Activated CD8-positive, alpha-beta memory T cell treated with anti-CD3 and anti-CD28 coated beads, Interleukin-2, amount 10 ng/mL, durations not matched to agents 7 days and 5 days (primary cell): ENCODE measurements around the gene PPP1R16B. TPM values are rescaled to one million over a fixed set of nuclear protein-coding genes. Genes with fewer than 3 reads are reported as not detected.

Experiments used
- ATAC-seq: fragments of 150-1000 bp; cut with Tn5 transposase; one replicate; pipeline ENCODE4 v1.10.0; 2021; ENCODE audit warnings: moderate library complexity
- CTCF ChIA-PET: fragments of 350-600 bp; sonication (Branson Sonifier 250); formaldehyde crosslinking; loops from one replicate; lab custom pipeline; 2021; ENCODE audit warnings: antibody characterized with exemption; lab: Charles Lee
- DNase-seq: peaks from one replicate; pipeline ENCODE4 v3.0.0-alpha.2; 2020
- H3K27ac Mint-ChIP-seq: one replicate; pipeline ENCODE4 v1.8.0; 2021; ENCODE audit warnings: mild to moderate bottlenecking, mixed read lengths
- H3K27me3 Mint-ChIP-seq: one replicate; pipeline ENCODE4 v1.8.0; 2021; ENCODE audit warnings: mixed read lengths
- H3K36me3 Mint-ChIP-seq: one replicate; pipeline ENCODE4 v1.8.0; 2021; ENCODE audit warnings: mild to moderate bottlenecking, mixed read lengths
- H3K4me1 Mint-ChIP-seq: one replicate; pipeline ENCODE4 v1.8.0; 2021; ENCODE audit warnings: mixed read lengths
- H3K4me3 Mint-ChIP-seq: one replicate; pipeline ENCODE4 v1.8.0; 2021; ENCODE audit warnings: mild to moderate bottlenecking, moderate library complexity, mixed read lengths
- H3K9me3 Mint-ChIP-seq: one replicate; pipeline ENCODE4 v1.8.0; 2022; ENCODE audit warnings: low read depth, mixed read lengths
- total RNA-seq, 2 experiments: library from RNA; stranded (reverse); gene quantifications; one replicate each; pipeline ENCODE4 v1.2.3, GENCODE V29; 2021

Gene PPP1R16B
- total RNA-seq, 2 experiments from 2014 or later, result 86.5 to 128 TPM

- Mint-ChIP-seq H3K4me1 (peaks cover 62% of the 10 kb centered on the region), H3K27me3 (no peaks in the 10 kb centered on the region), H3K9me3 (no peaks in the 10 kb centered on the region), H3K27ac (no peak overlapping the region), H3K4me3 (no peak overlapping the region), H3K36me3 (peaks cover 38% of the 10 kb centered on the region)
- ATAC-seq (no peak), DNase-seq (no peak)
- CTCF ChIA-PET, result interaction anchor here (11.5 kb wide), 1 partner anchor 116 kb away, joined by 131 read pairs; no protein-coding TSS in a partner anchor
Measured at GRCh38 chr20:38931984-38932383, 126.5 kb downstream of the PPP1R16B start.

GRCh38 chr20:38932457-38933120, 127.1 kb downstream of the PPP1R16B start:
- Mint-ChIP-seq H3K27ac (peak overlapping the region; percentile 21), H3K4me1 (peaks cover 63% of the 10 kb centered on the region), H3K9me3 (no peaks in the 10 kb centered on the region), H3K4me3 (no peak overlapping the region), H3K27me3 (no peaks in the 10 kb centered on the region), H3K36me3 (peaks cover 36% of the 10 kb centered on the region)
- ATAC-seq, result no peak
- DNase-seq, result no peak
- CTCF ChIA-PET, result interaction anchor here (11.5 kb wide), 1 partner anchor 116 kb away, joined by 131 read pairs; no protein-coding TSS in a partner anchor

GRCh38 chr20:38934530-38934929, 129.0 kb downstream of the PPP1R16B start:
- DNase-seq (no peak), ATAC-seq (no peak)
- CTCF ChIA-PET, result interaction anchor here (0.6 kb wide), 1 partner anchor 29 kb away, joined by 4 read pairs; no protein-coding TSS in a partner anchor
- Mint-ChIP-seq H3K4me3 (no peak overlapping the region), H3K4me1 (peaks cover 53% of the 10 kb centered on the region), H3K36me3 (peaks cover 34% of the 10 kb centered on the region), H3K27me3 (no peaks in the 10 kb centered on the region), H3K27ac (no peak overlapping the region), H3K9me3 (no peaks in the 10 kb centered on the region)

GRCh38 chr20:38935285-38935684, 129.8 kb downstream of the PPP1R16B start:
- Mint-ChIP-seq H3K4me3 (no peak overlapping the region), H3K27me3 (no peaks in the 10 kb centered on the region), H3K9me3 (no peaks in the 10 kb centered on the region), H3K4me1 (peaks cover 47% of the 10 kb centered on the region), H3K27ac (no peak overlapping the region), H3K36me3 (peaks cover 35% of the 10 kb centered on the region)
- DNase-seq, result no peak
- ATAC-seq, result peak; percentile 24
- CTCF ChIA-PET, result no interaction called here

GRCh38 chr20:38935967-38936407, 130.5 kb downstream of the PPP1R16B start:
- H3K27ac Mint-ChIP-seq, result peak overlapping the region; percentile 31
- peaks cover 43% of the 10 kb centered on the region for H3K4me1 Mint-ChIP-seq
- no peak for DNase-seq
- H3K27me3 Mint-ChIP-seq, result no peaks in the 10 kb centered on the region
- no peaks in the 10 kb centered on the region for H3K9me3 Mint-ChIP-seq
- peaks cover 33% of the 10 kb centered on the region for H3K36me3 Mint-ChIP-seq
- no peak for ATAC-seq
- no peak overlapping the region for H3K4me3 Mint-ChIP-seq
- CTCF ChIA-PET, result interaction anchor here (0.7 to 1.2 kb wide), 4 partner anchors 8 to 114 kb away, joined by 3 to 5 read pairs (median 4); partner anchors contain the start of gene FAM83D

GRCh38 chr20:38937000-38937399, 131.5 kb downstream of the PPP1R16B start:
- Mint-ChIP-seq H3K27ac (no peak overlapping the region), H3K36me3 (peaks cover 34% of the 10 kb centered on the region), H3K4me3 (no peak overlapping the region), H3K4me1 (peaks cover 35% of the 10 kb centered on the region), H3K27me3 (no peaks in the 10 kb centered on the region), H3K9me3 (no peaks in the 10 kb centered on the region)
- no peak for ATAC-seq
- no peak for DNase-seq
- CTCF ChIA-PET, result interaction anchor here (1.0 kb wide), 1 partner anchor 58 kb away, joined by 4 read pairs; no protein-coding TSS in a partner anchor

GRCh38 chr20:38937978-38938473, 132.5 kb downstream of the PPP1R16B start:
- H3K27ac Mint-ChIP-seq, result no peak overlapping the region
- peaks cover 43% of the 10 kb centered on the region for H3K36me3 Mint-ChIP-seq
- DNase-seq (no peak), ATAC-seq (no peak)
- no peaks in the 10 kb centered on the region for H3K27me3 Mint-ChIP-seq
- H3K9me3 Mint-ChIP-seq, result no peaks in the 10 kb centered on the region
- peaks cover 28% of the 10 kb centered on the region for H3K4me1 Mint-ChIP-seq
- CTCF ChIA-PET, result interaction anchor here (1.2 kb wide), 1 partner anchor 8 kb away, joined by 3 read pairs; no protein-coding TSS in a partner anchor
- no peak overlapping the region for H3K4me3 Mint-ChIP-seq

- Mint-ChIP-seq H3K36me3 (peaks cover 37% of the 10 kb centered on the region), H3K4me1 (peaks cover 22% of the 10 kb centered on the region), H3K9me3 (no peaks in the 10 kb centered on the region), H3K27ac (no peak overlapping the region), H3K4me3 (no peak overlapping the region), H3K27me3 (no peaks in the 10 kb centered on the region)
- ATAC-seq, result no peak
- DNase-seq, result no peak
- CTCF ChIA-PET, result no interaction called here
Measured at GRCh38 chr20:38939686-38940085, 134.2 kb downstream of the PPP1R16B start.

GRCh38 chr20:38940644-38941043, 135.1 kb downstream of the PPP1R16B start:
- no peak for DNase-seq

GRCh38 chr20:38941726-38942389, 136.4 kb downstream of the PPP1R16B start:
- Mint-ChIP-seq H3K4me3 (no peak overlapping the region), H3K9me3 (no peaks in the 10 kb centered on the region), H3K4me1 (peaks cover 12% of the 10 kb centered on the region), H3K27me3 (no peaks in the 10 kb centered on the region), H3K36me3 (peaks cover 41% of the 10 kb centered on the region), H3K27ac (peak overlapping the region; percentile 8)
- no peak for DNase-seq
- no peak for ATAC-seq
- CTCF ChIA-PET, result interaction anchor here (1.0 to 2.6 kb wide), 3 partner anchors 16 to 109 kb away, joined by 3 to 10 read pairs (median 4); partner anchors contain the start of gene FAM83D

More at GRCh38 chr20:38940644-38941043, 135.1 kb downstream of the PPP1R16B start:
- CTCF ChIA-PET, result interaction anchor here (1.0 to 2.6 kb wide), 3 partner anchors 15 to 110 kb away, joined by 3 to 10 read pairs (median 4); partner anchors contain the start of gene FAM83D
- H3K36me3 Mint-ChIP-seq, result peaks cover 40% of the 10 kb centered on the region
- no peak overlapping the region for H3K4me3 Mint-ChIP-seq
- ATAC-seq, result no peak
- peaks cover 18% of the 10 kb centered on the region for H3K4me1 Mint-ChIP-seq
- no peaks in the 10 kb centered on the region for H3K9me3 Mint-ChIP-seq
- no peak overlapping the region for H3K27ac Mint-ChIP-seq
- H3K27me3 Mint-ChIP-seq, result no peaks in the 10 kb centered on the region

GRCh38 chr20:38945012-38945411, 139.5 kb downstream of the PPP1R16B start:
- H3K27ac Mint-ChIP-seq, result no peak overlapping the region
- CTCF ChIA-PET, result no interaction called here
- no peak for DNase-seq

GRCh38 chr20:38946836-38947235, 141.3 kb downstream of the PPP1R16B start:
- Mint-ChIP-seq H3K4me3 (no peak overlapping the region), H3K36me3 (peaks cover 65% of the 10 kb centered on the region), H3K4me1 (no peaks in the 10 kb centered on the region), H3K9me3 (no peaks in the 10 kb centered on the region), H3K27me3 (no peaks in the 10 kb centered on the region), H3K27ac (no peak overlapping the region)
- DNase-seq (no peak), ATAC-seq (no peak)
- CTCF ChIA-PET, result interaction anchor here (1.0 kb wide), 1 partner anchor 52 kb away, joined by 3 read pairs; no protein-coding TSS in a partner anchor

More at GRCh38 chr20:38945012-38945411, 139.5 kb downstream of the PPP1R16B start:
- Mint-ChIP-seq H3K4me1 (peaks cover 2% of the 10 kb centered on the region), H3K27me3 (no peaks in the 10 kb centered on the region), H3K4me3 (no peak overlapping the region), H3K9me3 (no peaks in the 10 kb centered on the region), H3K36me3 (peaks cover 53% of the 10 kb centered on the region)
- no peak for ATAC-seq

- no peak for ATAC-seq
- Mint-ChIP-seq H3K4me1 (no peaks in the 10 kb centered on the region), H3K27ac (no peak overlapping the region), H3K9me3 (no peaks in the 10 kb centered on the region), H3K36me3 (peaks cover 62% of the 10 kb centered on the region), H3K27me3 (no peaks in the 10 kb centered on the region), H3K4me3 (no peak overlapping the region)
- no peak for DNase-seq
- CTCF ChIA-PET, result no interaction called here
Measured at GRCh38 chr20:38947931-38948362, 142.4 kb downstream of the PPP1R16B start.
